Tibial artery (tissue), 4 donors: ENCODE results near the gene SMARCA4.

Source experiments
- DNase-seq, 2 donors: peaks; one replicate each; pipeline ENCODE4 v3.0.0-alpha.2; 2019
- H3K27ac ChIP-seq, 2 donors: fragments of 200-600 bp; sonication (generic) in 1 of 2; 1 replicate in 1 of 2; 2 replicates in 1 of 2; pipeline ENCODE4 v1.5.1; 2018 to 2019; ENCODE audit warnings: mild to moderate bottlenecking in 1 of 2
- H3K27me3 ChIP-seq, 2 donors: fragments of 200-600 bp; sonication (generic) in 1 of 2; one replicate each; pipeline versions ENCODE4 v1.5.1 to v1.6.0; 2016 to 2019
- H3K36me3 ChIP-seq, 3 donors: fragments of 200-600 bp; sonication (generic) in 2 of 3; one replicate each; pipeline ENCODE4 v1.5.1; 2016 to 2019; ENCODE audit warnings: mild to moderate bottlenecking in 2 of 3
- H3K4me1 ChIP-seq, 4 donors: fragments of 200-600 bp; sonication (generic) in 2 of 4; 1 replicate in 3 of 4; 2 replicates in 1 of 4; pipeline ENCODE4 v1.5.1; 2016 to 2019
- H3K4me3 ChIP-seq, 2 donors: fragments of 200-600 bp; sonication (generic) in 1 of 2; 1 replicate in 1 of 2; 2 replicates in 1 of 2; pipeline ENCODE4 v1.5.1; 2018 to 2019; ENCODE audit warnings: mild to moderate bottlenecking in 2 of 2
- H3K9me3 ChIP-seq, 3 donors: fragments of 200-600 bp; sonication (generic) in 1 of 3; one replicate each; pipeline ENCODE4 v1.5.1; 2016 to 2019
- CTCF ChIP-seq, 2 experiments: fragments of 200-600 bp in 1 of 2; fragments of 450-650 bp in 1 of 2; IDR thresholded peaks; one replicate each; pipeline ENCODE4 v1.5.1; 2017 to 2019; ENCODE audit warnings: antibody characterized with exemption in 2 of 2, mild to moderate bottlenecking in 1 of 2, moderate library complexity in 1 of 2
- intact Hi-C: fragments of 100-400 bp; cut with DNase I; formaldehyde crosslinking; loops from one replicate; pipeline ENCODE4 v1.15.0; 2023; ENCODE audit warnings: low total_unique reads

The SMARCA4 gene

GRCh38 chr19:10921199-10921909 lies 39.5 kb upstream of the SMARCA4 start:
- H3K4me3 ChIP-seq, result no peak overlapping the region
- H3K27ac ChIP-seq, result no peak overlapping the region
- H3K9me3 ChIP-seq, result no peaks in the 10 kb centered on the region
- H3K4me1 ChIP-seq, result no peaks in the 10 kb centered on the region
- no peak for DNase-seq
- no peak for TF ChIP-seq CTCF (IDR thresholded peaks at IDR 0.05)
- no peaks in the 10 kb centered on the region for H3K27me3 ChIP-seq
- peaks cover 27 to 92% (median 51%) of the 10 kb centered on the region in 3 donors for H3K36me3 ChIP-seq
- intact Hi-C loops, result no loop called here

GRCh38 chr19:10921910-10922637 lies 38.8 kb upstream of the SMARCA4 start:
- Histone ChIP-seq H3K4me3 (no peak overlapping the region), H3K27ac (no peak overlapping the region), H3K36me3 (peaks cover 22 to 85% (median 46%) of the 10 kb centered on the region in 3 donors), H3K27me3 (no peaks in the 10 kb centered on the region), H3K9me3 (no peaks in the 10 kb centered on the region), H3K4me1 (peaks cover 0 to 3% (median under 1%) of the 10 kb centered on the region in 4 donors)
- no peak for TF ChIP-seq CTCF (IDR thresholded peaks at IDR 0.05)
- intact Hi-C loops, result no loop called here
- DNase-seq, result no peak

DNA sequence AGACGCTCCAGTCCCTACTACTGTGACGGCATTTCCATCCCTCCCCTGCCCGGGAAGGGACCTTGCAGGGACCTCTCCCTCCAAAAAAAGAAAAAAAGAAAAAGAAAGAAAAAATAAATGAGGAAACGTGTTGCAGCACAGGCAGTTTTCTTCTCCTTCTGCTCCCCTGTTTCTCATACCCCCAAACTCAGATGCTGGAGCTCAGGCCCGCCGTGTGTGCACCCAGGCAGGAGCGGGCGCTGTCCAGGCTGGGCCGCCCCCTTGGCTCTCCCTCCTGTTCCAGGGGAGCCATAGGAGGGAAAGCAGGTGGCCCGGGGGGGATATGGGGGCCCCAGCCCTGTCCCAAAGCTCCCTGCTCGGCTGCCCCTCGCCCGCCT lies 38.2 kb upstream of the SMARCA4 start:
- Histone ChIP-seq H3K27ac (no peak overlapping the region), H3K4me3 (no peak overlapping the region), H3K4me1 (peaks cover 0 to 9% (median 6%) of the 10 kb centered on the region in 4 donors), H3K36me3 (peaks cover 22 to 79% (median 46%) of the 10 kb centered on the region in 3 donors), H3K9me3 (no peaks in the 10 kb centered on the region), H3K27me3 (no peaks in the 10 kb centered on the region)
- intact Hi-C loops, result no loop called here
- TF ChIP-seq CTCF (IDR thresholded peaks at IDR 0.05), result no peak
- DNase-seq, result no peak

GRCh38 chr19:10923260-10924112 lies 37.3 kb upstream of the SMARCA4 start:
- intact Hi-C loops, result no loop called here
- DNase-seq, result no peak
- Histone ChIP-seq H3K4me1 (peaks cover 0 to 15% (median 11%) of the 10 kb centered on the region in 4 donors), H3K27ac (no peak overlapping the region), H3K27me3 (no peaks in the 10 kb centered on the region), H3K9me3 (no peaks in the 10 kb centered on the region), H3K36me3 (peaks cover 17 to 70% (median 46%) of the 10 kb centered on the region in 3 donors), H3K4me3 (no peak overlapping the region)
- no peak for TF ChIP-seq CTCF (IDR thresholded peaks at IDR 0.05)

- intact Hi-C loops, result no loop called here
- H3K27ac ChIP-seq, result no peak overlapping the region
- no peak for TF ChIP-seq CTCF (IDR thresholded peaks at IDR 0.05)
- no peak for DNase-seq
- no peak overlapping the region for H3K4me3 ChIP-seq
- H3K27me3 ChIP-seq, result no peaks in the 10 kb centered on the region
- peaks cover 14 to 59% (median 39%) of the 10 kb centered on the region in 3 donors for H3K36me3 ChIP-seq
- no peaks in the 10 kb centered on the region for H3K9me3 ChIP-seq
- peaks cover 0 to 20% (median 17%) of the 10 kb centered on the region in 4 donors for H3K4me1 ChIP-seq
These were observed 36.2 kb upstream of the SMARCA4 start for GRCh38 chr19:10924597-10924996.
